IMR-90 (cell line): ENCODE data around the gene MYRFL. TPM values are rescaled to one million over a fixed set of nuclear protein-coding genes. Genes with fewer than 3 reads are reported as not detected.

Source experiments
- ATAC-seq: fragments of 200-7000 bp; cut with Tn5 transposase; 2 replicates; pipeline ENCODE4 v1.9.1; 2020; ENCODE audit warnings: low read depth, mild to moderate bottlenecking, moderate library complexity
- BruUV-seq: library from RNA; stranded (reverse); fragments of 400-500 nt; replicated peaks from 2 replicates; lab custom pipeline; 2021; lab: Mats Ljungman, UMichigan
- CTCF ChIA-PET: fragments of 300-600 bp; formaldehyde crosslinking; extraction: SDS; loops from one replicate; lab custom pipeline; 2021; ENCODE audit warnings: antibody characterized with exemption; lab: Yijun Ruan, JAX
- POLR2A ChIA-PET: fragments of 300-600 bp; sonication (Branson Sonifier 250); formaldehyde crosslinking; loops from one replicate; lab custom pipeline; 2022; ENCODE audit warnings: antibody characterized with exemption; ENCODE audit not compliant: unreplicated experiment; lab: Charles Lee
- DNase-seq: peaks from one replicate; pipeline ENCODE4 v3.0.0; 2013
- H2AFZ ChIP-seq: replicated peaks from 2 replicates; pipeline ENCODE3; 2013; ENCODE audit warnings: low read length, mild to moderate bottlenecking; ENCODE audit not compliant: poor library complexity
- H2AK5ac ChIP-seq: 2 replicates; pipeline ENCODE4 v1.6.1; 2013; ENCODE audit warnings: low read depth, low read length, inconsistent platforms
- H2AK9ac ChIP-seq: replicated peaks from 2 replicates; pipeline ENCODE3; 2013; ENCODE audit warnings: mild to moderate bottlenecking, low read depth, low read length, moderate library complexity; ENCODE audit not compliant: poor library complexity
- H2BK120ac ChIP-seq: 2 replicates; pipeline ENCODE4 v1.6.1; 2013; ENCODE audit warnings: low read depth, low read length, inconsistent platforms
- H2BK15ac ChIP-seq: 3 replicates; pipeline ENCODE4 v1.6.1; 2013; ENCODE audit warnings: low read depth, low read length, inconsistent platforms
- H2BK20ac ChIP-seq: 2 replicates; pipeline ENCODE4 v1.6.1; 2013; ENCODE audit warnings: low read depth, mild to moderate bottlenecking, inconsistent platforms, low read length, moderate library complexity
- H2BK5ac ChIP-seq: 2 replicates; pipeline ENCODE4 v1.6.1; 2013; ENCODE audit warnings: mild to moderate bottlenecking, low read depth, low read length, inconsistent platforms; ENCODE audit not compliant: poor library complexity, severe bottlenecking
- H3K14ac ChIP-seq: replicated peaks from 2 replicates; pipeline ENCODE4 v1.6.1; 2013; ENCODE audit warnings: low read depth, low read length, inconsistent platforms
- H3K18ac ChIP-seq: 2 replicates; pipeline ENCODE4 v1.6.1; 2013; ENCODE audit warnings: low read depth, low read length, control low read depth
- H3K23ac ChIP-seq: 2 replicates; pipeline ENCODE4 v1.6.1; 2013; ENCODE audit warnings: low read depth, low read length, inconsistent platforms
- H3K27ac ChIP-seq: 2 replicates; pipeline ENCODE4 v1.5.1; 2013; ENCODE audit warnings: mild to moderate bottlenecking, control low read depth, low read length; ENCODE audit not compliant: insufficient read depth
- H3K27me3 ChIP-seq: 2 replicates; pipeline ENCODE4 v1.6.1; 2013; ENCODE audit warnings: low read length; ENCODE audit not compliant: control insufficient read depth, insufficient read depth
- H3K36me3 ChIP-seq: 2 replicates; pipeline ENCODE4 v1.6.1; 2013; ENCODE audit warnings: low read length, mixed read lengths; ENCODE audit not compliant: control insufficient read depth, insufficient read depth
- H3K4ac ChIP-seq: 2 replicates; pipeline ENCODE4 v1.6.1; 2013; ENCODE audit warnings: low read depth, low read length, inconsistent platforms
- H3K4me1 ChIP-seq: 2 replicates; pipeline ENCODE4 v1.6.1; 2013; ENCODE audit warnings: low read length, mixed read lengths; ENCODE audit not compliant: control insufficient read depth, insufficient read depth
- H3K4me2 ChIP-seq: 2 replicates; pipeline ENCODE4 v1.6.1; 2013; ENCODE audit warnings: low read depth, mild to moderate bottlenecking, control low read depth, low read length, moderate library complexity
- H3K4me3 ChIP-seq: 2 replicates; pipeline ENCODE4 v1.5.1; 2013; ENCODE audit warnings: low read depth, mild to moderate bottlenecking, control low read depth, low read length, moderate library complexity; ENCODE audit not compliant: insufficient read depth
- H3K56ac ChIP-seq: 2 replicates; pipeline ENCODE4 v1.6.1; 2013; ENCODE audit warnings: low read length, inconsistent platforms; ENCODE audit not compliant: insufficient read depth; ENCODE audit errors: extremely low read depth
- H3K79me1 ChIP-seq, 2 experiments: 2 replicates each; pipeline ENCODE4 v1.6.1; 2013; ENCODE audit warnings: low read length in 2 of 2, inconsistent platforms in 1 of 2, low read depth in 1 of 2
- H3K9ac ChIP-seq: 2 replicates; pipeline ENCODE4 v1.6.1; 2013; ENCODE audit warnings: low read depth, low read length, control low read depth
- H3K9me1 ChIP-seq: 2 replicates; pipeline ENCODE4 v1.6.1; 2013; ENCODE audit warnings: low read length, inconsistent platforms; ENCODE audit not compliant: insufficient read depth
- H3K9me3 ChIP-seq: 2 replicates; pipeline ENCODE4 v1.6.1; 2013; ENCODE audit warnings: low read length; ENCODE audit not compliant: control insufficient read depth, insufficient read depth
- H4K20me1 ChIP-seq: 2 replicates; pipeline ENCODE4 v1.6.1; 2013; ENCODE audit warnings: low read length, inconsistent platforms; ENCODE audit not compliant: insufficient read depth
- H4K5ac ChIP-seq: 2 replicates; pipeline ENCODE4 v1.6.1; 2013; ENCODE audit warnings: mild to moderate bottlenecking, low read depth, low read length, control low read depth
- H4K8ac ChIP-seq, 2 experiments: 2 replicates each; pipeline ENCODE4 v1.6.1; 2013; ENCODE audit warnings: low read depth in 2 of 2, low read length in 2 of 2, control low read depth in 1 of 2, inconsistent platforms in 1 of 2
- H4K91ac ChIP-seq: 2 replicates; pipeline ENCODE4 v1.6.1; 2013; ENCODE audit warnings: low read depth, low read length, inconsistent platforms; ENCODE audit not compliant: insufficient read depth
- BHLHE40 ChIP-seq: fragments of 150-350 bp; IDR thresholded peaks from 2 replicates; pipeline ENCODE4 v1.6.1; 2016; ENCODE audit warnings: mild to moderate bottlenecking, low read depth, low read length
- CEBPB ChIP-seq: IDR thresholded peaks from 2 replicates; pipeline ENCODE4 v1.6.1; 2012; ENCODE audit warnings: low read depth, low read length, improper control_type of control experiment
- CHD1 ChIP-seq: IDR thresholded peaks from 2 replicates; pipeline ENCODE4 v1.6.1; 2012; ENCODE audit warnings: low read depth, low read length, improper control_type of control experiment
- FOS ChIP-seq: fragments of 150-350 bp; IDR thresholded peaks from 2 replicates; pipeline ENCODE4 v1.6.1; 2016; ENCODE audit warnings: low read depth, low read length
- MAFK ChIP-seq: IDR thresholded peaks from 2 replicates; pipeline ENCODE4 v1.6.1; 2012; ENCODE audit warnings: low read depth, low read length, improper control_type of control experiment
- MAZ ChIP-seq: IDR thresholded peaks from 2 replicates; pipeline ENCODE4 v1.6.1; 2012; ENCODE audit warnings: low read depth, mild to moderate bottlenecking, low read length, improper control_type of control experiment, moderate library complexity, borderline replicate concordance
- MXI1 ChIP-seq: IDR thresholded peaks from 2 replicates; pipeline ENCODE4 v1.6.1; 2012; ENCODE audit warnings: low read depth, mild to moderate bottlenecking, low read length, moderate library complexity, borderline replicate concordance
- NFE2L2 ChIP-seq: fragments of 150-350 bp; IDR thresholded peaks from 2 replicates; pipeline ENCODE4 v1.6.1; 2016; ENCODE audit warnings: low read depth, mild to moderate bottlenecking, low read length
- POLR2A ChIP-seq: IDR thresholded peaks from 2 replicates; pipeline ENCODE4 v1.6.1; 2012; ENCODE audit warnings: mild to moderate bottlenecking, low read depth, low read length
- RAD21 ChIP-seq: IDR thresholded peaks from 2 replicates; pipeline ENCODE4 v1.6.1; 2012; ENCODE audit warnings: low read length, improper control_type of control experiment
- RCOR1 ChIP-seq: IDR thresholded peaks from 2 replicates; pipeline ENCODE4 v1.6.1; 2012; ENCODE audit warnings: mild to moderate bottlenecking, low read length, improper control_type of control experiment; ENCODE audit not compliant: insufficient replicate concordance
- RFX5 ChIP-seq: IDR thresholded peaks from 2 replicates; pipeline ENCODE4 v1.8.0; 2012; ENCODE audit warnings: low read depth, mild to moderate bottlenecking, low read length, moderate library complexity
- SMC3 ChIP-seq: fragments of 150-350 bp; IDR thresholded peaks from 2 replicates; pipeline ENCODE4 v1.6.1; 2016; ENCODE audit warnings: low read depth, mild to moderate bottlenecking, antibody characterized with exemption, low read length, moderate library complexity
- WGBS, 2 experiments: methylation state at CpG; one replicate each; pipeline versions ENCODE4 v1.1.5 to v1.1.7; 2013; ENCODE audit warnings: missing lambda C conversion rate in 2 of 2; ENCODE audit not compliant: insufficient read length in 1 of 2; ENCODE audit errors: extremely low coverage in 2 of 2; 5-methylcytosine and 5-hydroxymethylcytosine counted together
- dilution Hi-C: fragments of 300-500 bp; cut with HindIII; formaldehyde crosslinking; loops from one replicate; pipeline ENCODE4 v1.14.3; 2018; ENCODE audit warnings: low sequenced_read_pairs; ENCODE audit not compliant: unreplicated experiment
- in situ Hi-C: fragments of 300-500 bp; cut with MboI; formaldehyde crosslinking; loops from 3 replicates; pipeline ENCODE4 v1.14.3; 2019; ENCODE audit warnings: low sequenced_read_pairs, inconsistent platforms, mixed read lengths
- intact Hi-C: fragments of 100-400 bp; cut with micrococcal nuclease; formaldehyde crosslinking; loops from 2 replicates; pipeline ENCODE4 v1.10.0; 2022
- polyA plus RNA-seq, 3 experiments: library from polyadenylated mRNA; depleted of rRNA; stranded (reverse); fragments of >200 nt; gene quantifications; 2 replicates each; pipeline ENCODE4 v1.2.3, GENCODE V29; 2012; ENCODE audit warnings: low replicate concordance in 1 of 3
- total RNA-seq: library from RNA; depleted of rRNA; stranded (reverse); fragments of >200 nt; gene quantifications from 2 replicates; pipeline ENCODE4 v1.2.3, GENCODE V29; 2012
- TF ChIP-seq, protein P1 (sequence below): conservative IDR thresholded peaks from 2 replicates; pipeline ENCODE4 v1.5.1; 2012; ENCODE audit warnings: mild to moderate bottlenecking, low read depth, low read length, improper control_type of control experiment
- TF ChIP-seq, protein P2 (sequence below): fragments of 150-350 bp; IDR thresholded peaks from 2 replicates; pipeline ENCODE4 v1.6.1; 2017; ENCODE audit warnings: mild to moderate bottlenecking, antibody characterized with exemption, low read length, low read depth
- TF ChIP-seq, protein P3 (sequence below): fragments of 150-350 bp; IDR thresholded peaks from 2 replicates; pipeline ENCODE4 v1.6.1; 2016; ENCODE audit warnings: low read depth, mild to moderate bottlenecking, low read length, moderate library complexity, borderline replicate concordance

Gene MYRFL
- total and polyA plus RNA-seq, 2 of the 4 experiments (the other 2 are of a cell fraction), result not detected

DNA sequence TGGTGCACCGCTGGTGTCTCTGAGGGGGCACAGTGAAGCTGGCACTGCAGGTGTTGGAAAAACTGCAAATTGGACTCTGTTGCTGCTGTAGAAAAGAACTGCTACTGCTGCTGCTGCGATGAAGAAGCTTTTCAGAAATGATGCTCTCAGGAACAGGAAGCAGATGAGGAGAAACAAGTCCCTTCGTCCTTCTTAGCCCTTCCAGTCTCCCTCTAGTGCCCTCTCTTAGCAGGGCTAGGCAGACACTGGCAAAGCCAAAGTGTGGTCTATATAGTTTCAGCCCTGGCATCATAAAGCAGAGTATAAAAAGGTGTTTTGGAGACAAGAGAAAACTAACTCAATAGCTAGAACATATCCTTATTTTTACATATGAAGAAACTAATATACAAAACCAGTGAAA is 174.5 kb downstream of the MYRFL start:
- no peak overlapping the region for H3K4me3 ChIP-seq

More for the DNA sequence above, 174.5 kb downstream of the MYRFL start:
- TF ChIP-seq BHLHE40 (no peak), CEBPB (no peak), CHD1 (no peak), SMC3 (no peak), RFX5 (no peak), RCOR1 (no peak), MAFK (no peak), MXI1 (no peak), POLR2A (no peak), NFE2L2 (no peak), FOS (no peak), RAD21 (no peak), MAZ (no peak)
- TF ChIP-seq, protein P1, sequence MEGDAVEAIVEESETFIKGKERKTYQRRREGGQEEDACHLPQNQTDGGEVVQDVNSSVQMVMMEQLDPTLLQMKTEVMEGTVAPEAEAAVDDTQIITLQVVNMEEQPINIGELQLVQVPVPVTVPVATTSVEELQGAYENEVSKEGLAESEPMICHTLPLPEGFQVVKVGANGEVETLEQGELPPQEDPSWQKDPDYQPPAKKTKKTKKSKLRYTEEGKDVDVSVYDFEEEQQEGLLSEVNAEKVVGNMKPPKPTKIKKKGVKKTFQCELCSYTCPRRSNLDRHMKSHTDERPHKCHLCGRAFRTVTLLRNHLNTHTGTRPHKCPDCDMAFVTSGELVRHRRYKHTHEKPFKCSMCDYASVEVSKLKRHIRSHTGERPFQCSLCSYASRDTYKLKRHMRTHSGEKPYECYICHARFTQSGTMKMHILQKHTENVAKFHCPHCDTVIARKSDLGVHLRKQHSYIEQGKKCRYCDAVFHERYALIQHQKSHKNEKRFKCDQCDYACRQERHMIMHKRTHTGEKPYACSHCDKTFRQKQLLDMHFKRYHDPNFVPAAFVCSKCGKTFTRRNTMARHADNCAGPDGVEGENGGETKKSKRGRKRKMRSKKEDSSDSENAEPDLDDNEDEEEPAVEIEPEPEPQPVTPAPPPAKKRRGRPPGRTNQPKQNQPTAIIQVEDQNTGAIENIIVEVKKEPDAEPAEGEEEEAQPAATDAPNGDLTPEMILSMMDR, result no peak
- TF ChIP-seq, protein P2, sequence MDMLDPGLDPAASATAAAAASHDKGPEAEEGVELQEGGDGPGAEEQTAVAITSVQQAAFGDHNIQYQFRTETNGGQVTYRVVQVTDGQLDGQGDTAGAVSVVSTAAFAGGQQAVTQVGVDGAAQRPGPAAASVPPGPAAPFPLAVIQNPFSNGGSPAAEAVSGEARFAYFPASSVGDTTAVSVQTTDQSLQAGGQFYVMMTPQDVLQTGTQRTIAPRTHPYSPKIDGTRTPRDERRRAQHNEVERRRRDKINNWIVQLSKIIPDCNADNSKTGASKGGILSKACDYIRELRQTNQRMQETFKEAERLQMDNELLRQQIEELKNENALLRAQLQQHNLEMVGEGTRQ, result no peak
- TF ChIP-seq, protein P3, sequence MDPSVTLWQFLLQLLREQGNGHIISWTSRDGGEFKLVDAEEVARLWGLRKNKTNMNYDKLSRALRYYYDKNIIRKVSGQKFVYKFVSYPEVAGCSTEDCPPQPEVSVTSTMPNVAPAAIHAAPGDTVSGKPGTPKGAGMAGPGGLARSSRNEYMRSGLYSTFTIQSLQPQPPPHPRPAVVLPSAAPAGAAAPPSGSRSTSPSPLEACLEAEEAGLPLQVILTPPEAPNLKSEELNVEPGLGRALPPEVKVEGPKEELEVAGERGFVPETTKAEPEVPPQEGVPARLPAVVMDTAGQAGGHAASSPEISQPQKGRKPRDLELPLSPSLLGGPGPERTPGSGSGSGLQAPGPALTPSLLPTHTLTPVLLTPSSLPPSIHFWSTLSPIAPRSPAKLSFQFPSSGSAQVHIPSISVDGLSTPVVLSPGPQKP, result no peak
- Histone ChIP-seq H3K4me1 (no peaks in the 10 kb centered on the region), H3K14ac (no peak overlapping the region), H3K4me2 (no peak overlapping the region), H3K9ac (no peak overlapping the region), H3K36me3 (no peaks in the 10 kb centered on the region), H3K18ac (no peak overlapping the region), H2BK120ac (no peak overlapping the region), H3K23ac (no peak overlapping the region), H3K9me1 (no peaks in the 10 kb centered on the region), H2AK5ac (no peak overlapping the region), H2BK5ac (no peak overlapping the region), H3K4ac (no peak overlapping the region), H4K5ac (no peak overlapping the region), H3K27me3 (no peaks in the 10 kb centered on the region; the same call in 1 of the 2 replicates), H2AFZ (no peak overlapping the region), H2BK20ac (no peak overlapping the region), H2AK9ac (no peak overlapping the region), H2BK15ac (no peak overlapping the region), H3K79me1 (no peaks in the 10 kb centered on the region), H3K56ac (no peak overlapping the region), H4K91ac (no peak overlapping the region), H4K20me1 (no peaks in the 10 kb centered on the region), H3K27ac (no peak overlapping the region), H4K8ac (no peak overlapping the region), H3K9me3 (no peaks in the 10 kb centered on the region)
- dilution Hi-C loops, result no loop called here
- WGBS, 2 experiments, result no CpG with 5 or more reads among the region's 3 CpGs
- ATAC-seq, result no peak
- in situ Hi-C loops, result no loop called here
- CTCF ChIA-PET, result no interaction called here
- intact Hi-C loops, result no loop called here
- POLR2A ChIA-PET, result no interaction called here
- BruUV-seq, result no TSS peak
- no peak for DNase-seq
